ENCODE results near the gene ULK1.

- no peak for TF ChIP-seq ZNF571 (tag by site-specific recombination; IDR thresholded peaks at IDR 0.05)
- TF ChIP-seq PBX3 (CRISPR knock-in tag; IDR thresholded peaks at IDR 0.05): no peak
These were observed 20.7 kb downstream of the ULK1 start for GRCh38 chr12:131915000-131915689.
